Nephron (organoid): ENCODE results near the gene XXYLT1.

Experiments used
- H3K27ac Mint-ChIP-seq, 3 experiments: 2 replicates each; pipeline ENCODE4 v1.8.0; 2020; ENCODE audit warnings: mixed read lengths in 3 of 3, mild to moderate bottlenecking in 2 of 3, moderate library complexity in 1 of 3
- H3K27me3 Mint-ChIP-seq: 2 replicates; pipeline ENCODE4 v1.8.0; 2021; ENCODE audit warnings: low read depth, mild to moderate bottlenecking, moderate library complexity, mixed read lengths
- H3K36me3 Mint-ChIP-seq: 2 replicates; pipeline ENCODE4 v1.8.0; 2020; ENCODE audit warnings: low read depth, mixed read lengths
- H3K4me1 Mint-ChIP-seq: 2 replicates; pipeline ENCODE4 v1.8.0; 2020; ENCODE audit warnings: mixed read lengths
- H3K4me3 Mint-ChIP-seq, 3 experiments: 2 replicates each; pipeline ENCODE4 v1.8.0; 2020; ENCODE audit warnings: mild to moderate bottlenecking in 3 of 3, mixed read lengths in 3 of 3, moderate library complexity in 2 of 3
- H3K9me3 Mint-ChIP-seq: 2 replicates; pipeline ENCODE4 v1.8.0; 2020; ENCODE audit warnings: mixed read lengths
- TF ChIP-seq, protein P1 (sequence below), 3 experiments: fragments of 200-600 bp; sonication (generic); IDR thresholded peaks; one replicate each; pipeline ENCODE4 v1.5.0; 2021; ENCODE audit warnings: antibody characterized with exemption in 3 of 3; ENCODE audit not compliant: unreplicated experiment in 3 of 3

Gene XXYLT1

DNA sequence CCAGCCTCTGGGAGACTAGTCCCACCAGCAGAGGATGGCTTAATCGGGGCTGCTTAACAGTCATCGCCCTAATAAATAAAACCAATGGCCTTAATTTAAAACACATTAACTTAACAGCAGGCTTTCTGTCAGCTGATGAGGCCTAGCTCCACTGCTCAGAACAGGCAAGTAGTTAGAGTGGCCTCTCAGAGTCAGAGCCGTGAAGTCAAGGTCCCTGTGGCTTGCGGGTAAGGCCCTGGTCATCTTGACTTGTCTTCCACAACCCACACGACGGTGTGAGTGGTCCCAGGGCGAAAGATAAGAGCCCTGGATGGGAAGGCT, 11.8 kb downstream of the XXYLT1 start:
- peaks cover 5% of the 10 kb centered on the region for H3K27me3 Mint-ChIP-seq
- TF ChIP-seq, protein P1, sequence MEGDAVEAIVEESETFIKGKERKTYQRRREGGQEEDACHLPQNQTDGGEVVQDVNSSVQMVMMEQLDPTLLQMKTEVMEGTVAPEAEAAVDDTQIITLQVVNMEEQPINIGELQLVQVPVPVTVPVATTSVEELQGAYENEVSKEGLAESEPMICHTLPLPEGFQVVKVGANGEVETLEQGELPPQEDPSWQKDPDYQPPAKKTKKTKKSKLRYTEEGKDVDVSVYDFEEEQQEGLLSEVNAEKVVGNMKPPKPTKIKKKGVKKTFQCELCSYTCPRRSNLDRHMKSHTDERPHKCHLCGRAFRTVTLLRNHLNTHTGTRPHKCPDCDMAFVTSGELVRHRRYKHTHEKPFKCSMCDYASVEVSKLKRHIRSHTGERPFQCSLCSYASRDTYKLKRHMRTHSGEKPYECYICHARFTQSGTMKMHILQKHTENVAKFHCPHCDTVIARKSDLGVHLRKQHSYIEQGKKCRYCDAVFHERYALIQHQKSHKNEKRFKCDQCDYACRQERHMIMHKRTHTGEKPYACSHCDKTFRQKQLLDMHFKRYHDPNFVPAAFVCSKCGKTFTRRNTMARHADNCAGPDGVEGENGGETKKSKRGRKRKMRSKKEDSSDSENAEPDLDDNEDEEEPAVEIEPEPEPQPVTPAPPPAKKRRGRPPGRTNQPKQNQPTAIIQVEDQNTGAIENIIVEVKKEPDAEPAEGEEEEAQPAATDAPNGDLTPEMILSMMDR (IDR thresholded peaks at IDR 0.05; ENCODE audit: unreplicated experiment in 3 of 3), result no peak
- no peaks in the 10 kb centered on the region for H3K9me3 Mint-ChIP-seq
- H3K4me1 Mint-ChIP-seq, result peaks cover 36% of the 10 kb centered on the region
- peak overlapping the region; percentile 89 to 92 (median 91) for H3K27ac Mint-ChIP-seq
- H3K36me3 Mint-ChIP-seq, result peaks cover 6% of the 10 kb centered on the region
- H3K4me3 Mint-ChIP-seq, result peak overlapping the region; percentile 68 to 78 (median 70)

DNA sequence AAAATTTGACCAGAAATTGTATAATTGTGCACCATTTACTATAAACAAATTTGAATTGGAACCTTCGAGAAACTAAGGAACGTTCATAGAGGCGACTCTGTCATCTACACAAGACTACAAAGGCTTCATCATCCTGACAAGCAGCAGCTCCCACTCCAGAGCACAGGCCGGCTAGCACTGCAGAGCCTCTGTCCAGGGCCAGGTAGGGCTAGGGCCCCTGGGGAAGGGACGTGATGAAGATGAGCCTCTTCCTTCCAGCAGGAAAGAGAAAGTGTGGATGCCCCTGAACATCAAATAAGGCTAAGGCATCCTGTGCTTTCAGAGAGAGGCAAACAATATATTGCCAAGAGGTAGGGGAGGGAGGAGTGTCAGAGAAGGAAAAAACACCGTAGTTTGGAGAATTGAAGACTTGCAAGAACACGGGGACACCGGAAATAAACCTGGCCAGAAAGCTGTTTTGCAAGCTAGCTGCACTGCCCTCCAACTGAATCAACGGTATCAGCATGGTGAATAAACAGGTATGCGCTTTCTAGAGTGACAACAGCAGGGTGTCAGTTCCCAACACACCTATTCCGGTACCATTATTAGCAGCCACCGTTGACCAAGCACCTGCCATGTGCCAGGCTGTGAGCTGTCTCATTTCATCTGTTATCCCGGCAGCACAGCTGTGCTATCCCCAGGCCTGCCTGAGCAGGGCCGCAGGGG, 12.4 kb downstream of the XXYLT1 start:
- TF ChIP-seq, protein P1 (IDR thresholded peaks at IDR 0.05; ENCODE audit: unreplicated experiment in 3 of 3), result no peak
- Mint-ChIP-seq H3K4me3 (peak overlapping the region; percentile 68 to 78 (median 70)), H3K4me1 (peaks cover 37% of the 10 kb centered on the region), H3K27ac (peak overlapping the region; percentile 89 to 92 (median 91)), H3K27me3 (peaks cover 5% of the 10 kb centered on the region), H3K9me3 (no peaks in the 10 kb centered on the region), H3K36me3 (peaks cover 1% of the 10 kb centered on the region)

DNA sequence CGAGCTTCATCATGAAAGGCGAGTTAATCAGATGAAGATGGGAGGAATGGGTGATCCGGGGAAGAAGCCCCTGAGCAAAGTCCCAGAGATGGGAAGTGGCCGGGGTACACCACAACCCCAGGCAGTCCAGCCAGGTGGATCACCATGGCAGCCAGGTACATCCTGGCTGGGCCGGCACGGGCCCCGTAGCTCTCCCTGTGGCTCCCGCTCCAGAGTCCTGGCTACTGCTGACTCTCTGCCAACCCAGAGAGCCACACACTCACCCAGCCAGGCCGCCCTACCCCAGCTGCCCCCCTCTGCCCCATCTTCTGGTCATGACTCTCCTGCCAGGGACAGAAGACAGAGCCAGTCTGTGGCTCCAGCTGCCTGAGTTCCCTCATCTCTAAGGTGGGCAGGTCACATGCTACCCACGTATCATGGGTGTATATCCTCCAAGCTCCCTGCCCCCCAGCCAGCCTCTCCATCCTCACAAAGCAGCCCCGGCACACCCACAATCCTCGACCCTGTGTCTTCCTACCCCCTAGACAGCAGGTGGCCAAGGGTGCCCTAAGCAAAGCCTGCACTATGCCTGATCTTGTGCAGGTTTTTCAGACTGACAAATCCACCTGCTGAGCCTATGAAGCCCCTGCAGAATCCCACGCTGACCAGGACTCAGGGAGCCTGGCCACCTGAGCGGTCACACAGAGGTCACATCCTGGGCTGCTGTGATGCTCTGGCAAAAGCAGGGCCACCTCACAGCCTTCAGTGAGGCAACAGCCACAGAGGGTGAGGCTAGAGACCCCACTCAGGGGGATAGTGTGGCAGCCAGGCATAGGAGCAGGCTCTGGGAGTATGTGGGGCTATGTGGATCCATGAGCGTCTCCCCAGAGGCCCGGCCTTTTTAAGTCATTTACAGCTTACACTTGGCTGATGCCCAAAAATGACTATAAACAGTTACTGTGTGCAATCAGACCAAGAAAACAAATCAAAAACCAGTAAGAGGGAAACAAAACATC, 13.2 kb downstream of the XXYLT1 start:
- TF ChIP-seq, protein P1 (IDR thresholded peaks at IDR 0.05; ENCODE audit: unreplicated experiment in 3 of 3), result no peak
- Mint-ChIP-seq H3K27ac (peak overlapping the region; percentile 89 to 92 (median 91)), H3K9me3 (no peaks in the 10 kb centered on the region), H3K4me1 (peaks cover 43% of the 10 kb centered on the region), H3K4me3 (peak overlapping the region; percentile 68 to 78 (median 70)), H3K27me3 (peaks cover 5% of the 10 kb centered on the region), H3K36me3 (no peaks in the 10 kb centered on the region)

DNA sequence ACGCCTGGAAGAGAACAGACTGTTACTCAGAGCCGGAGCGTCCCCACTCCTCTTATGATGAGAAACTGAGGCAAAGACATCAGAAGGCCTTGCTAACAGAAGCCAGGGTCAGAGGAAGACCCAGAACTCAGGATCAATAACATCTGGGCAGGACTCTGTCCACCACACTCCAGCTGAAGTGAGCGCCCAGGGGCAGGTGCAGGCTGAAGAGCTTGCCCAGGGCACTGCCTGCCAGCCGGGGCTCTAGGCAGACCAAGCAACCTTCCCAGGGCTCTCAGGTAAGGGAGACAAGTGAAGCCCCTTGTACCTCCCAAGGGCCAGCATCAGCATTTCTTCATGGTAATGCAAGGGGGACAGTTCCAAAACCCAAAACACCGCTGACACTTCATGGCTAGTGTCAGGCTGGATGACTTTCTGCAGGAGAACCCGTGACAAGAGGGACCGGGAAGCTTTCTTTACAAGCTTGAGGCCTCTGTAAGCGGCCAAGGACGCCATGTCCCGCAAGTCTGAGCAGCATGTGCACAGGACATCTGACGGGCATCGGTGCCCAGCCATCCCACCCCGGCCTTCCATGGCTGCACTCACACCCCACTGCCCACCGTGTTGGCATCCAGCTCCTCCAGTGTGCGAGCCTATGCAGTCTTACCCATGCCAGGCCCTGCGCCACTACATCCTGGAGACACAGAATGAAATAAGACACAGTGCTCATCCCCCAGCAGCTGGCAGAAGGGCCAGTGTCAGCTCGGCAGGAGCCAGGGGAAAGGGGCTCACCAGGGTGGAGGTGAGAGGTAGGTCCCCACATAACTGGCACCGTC, 14.1 kb downstream of the XXYLT1 start:
- TF ChIP-seq, protein P1 (IDR thresholded peaks at IDR 0.05; ENCODE audit: unreplicated experiment in 3 of 3), result no peak
- Mint-ChIP-seq H3K9me3 (no peaks in the 10 kb centered on the region), H3K27ac (peak overlapping the region in 2 of 3 experiments; percentile 72 to 89), H3K4me3 (peak overlapping the region in 2 of 3 experiments; percentile 31 to 36), H3K4me1 (peaks cover 52% of the 10 kb centered on the region), H3K27me3 (peaks cover 5% of the 10 kb centered on the region), H3K36me3 (no peaks in the 10 kb centered on the region)

DNA sequence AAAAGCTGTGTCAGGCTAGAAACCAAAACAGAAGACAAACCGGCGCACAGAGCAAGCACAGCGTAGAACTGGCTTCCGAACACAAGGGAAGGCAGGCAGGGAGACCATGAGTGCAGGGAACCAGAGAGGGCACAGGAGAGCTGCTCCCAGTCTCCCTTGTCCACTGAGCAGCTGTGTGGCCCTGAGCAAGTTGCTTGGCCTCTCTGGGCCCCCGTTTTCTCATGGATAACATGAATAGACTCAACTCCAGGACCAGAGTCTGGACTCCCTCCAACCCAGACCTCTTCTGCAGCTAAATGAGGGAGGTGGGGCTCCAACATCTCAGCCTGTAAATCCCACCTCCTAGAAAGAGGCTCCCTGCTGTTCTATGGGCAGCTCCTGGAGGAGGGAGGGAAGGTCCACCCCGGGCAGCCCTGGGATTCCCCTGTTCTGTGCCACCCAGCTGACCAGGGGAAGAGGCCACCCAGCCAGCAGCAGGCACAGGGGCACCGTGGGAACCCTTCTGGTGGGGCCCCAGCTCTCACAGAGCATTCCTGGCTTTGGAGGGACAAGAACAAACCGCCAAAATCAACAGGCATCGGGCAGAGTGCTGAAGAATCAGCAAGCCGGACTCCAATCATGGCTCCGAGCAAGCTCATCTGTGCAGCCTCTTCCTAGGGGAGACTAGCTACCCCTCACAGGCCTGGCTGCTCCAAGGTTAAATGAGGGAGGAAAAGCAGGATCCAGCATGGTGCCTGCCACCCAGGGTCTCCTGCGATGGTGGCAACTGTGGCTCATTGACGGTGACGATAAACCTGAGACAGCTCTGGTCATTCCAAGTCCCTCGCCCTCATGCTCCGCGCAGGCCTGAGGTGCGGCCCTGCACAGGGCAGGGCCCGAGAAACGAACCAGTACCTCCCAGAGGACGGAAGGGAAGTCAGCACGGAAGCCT, 15.1 kb downstream of the XXYLT1 start:
- H3K27me3 Mint-ChIP-seq, result no peaks in the 10 kb centered on the region
- peak overlapping the region in 2 of 3 experiments; percentile 23 to 64 for H3K4me3 Mint-ChIP-seq
- peak overlapping the region in 2 of 3 experiments; percentile 62 to 89 for H3K27ac Mint-ChIP-seq
- H3K9me3 Mint-ChIP-seq, result no peaks in the 10 kb centered on the region
- H3K36me3 Mint-ChIP-seq, result no peaks in the 10 kb centered on the region
- peaks cover 61% of the 10 kb centered on the region for H3K4me1 Mint-ChIP-seq
- TF ChIP-seq, protein P1 (IDR thresholded peaks at IDR 0.05; ENCODE audit: unreplicated experiment in 3 of 3), result no peak
